NCI-H187 treated with DMSO at 0.1 percent for 48 hours (cell line): Measurements from ENCODE around the gene MDK.

Experiments used
- DNase-seq: peaks from one replicate; lab custom pipeline; 2025; lab: John Stamatoyannopoulos, UW

MDK gene

GRCh38 chr11:46348566-46349401 lies 32.7 kb upstream of the MDK start:
- DNase-seq, result no peak

GRCh38 chr11:46350695-46351094 lies 30.8 kb upstream of the MDK start:
- no peak for DNase-seq

- no peak for DNase-seq
These were observed 30.3 kb upstream of the MDK start for GRCh38 chr11:46351148-46351547.

DNA sequence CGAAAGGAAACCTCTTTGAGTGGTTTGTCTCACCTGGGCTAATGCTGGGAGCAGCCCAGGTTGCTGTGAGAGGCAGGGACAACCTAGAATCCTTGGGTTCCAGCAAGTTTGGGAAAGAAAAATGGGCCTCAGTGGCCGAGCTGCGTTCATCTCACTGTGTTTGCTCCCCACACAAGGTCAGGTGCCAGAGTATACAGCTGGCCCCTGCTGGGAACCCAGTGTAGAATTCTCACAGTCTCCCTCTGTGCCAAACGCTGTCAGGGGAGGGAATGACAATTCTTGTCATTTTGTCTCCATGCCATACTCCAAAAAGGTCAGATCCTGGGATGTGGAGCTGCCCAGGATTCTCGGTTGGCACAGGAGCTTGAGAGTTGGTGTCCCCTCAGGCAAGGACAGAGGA lies 29.9 kb upstream of the MDK start:
- no peak for DNase-seq

DNA sequence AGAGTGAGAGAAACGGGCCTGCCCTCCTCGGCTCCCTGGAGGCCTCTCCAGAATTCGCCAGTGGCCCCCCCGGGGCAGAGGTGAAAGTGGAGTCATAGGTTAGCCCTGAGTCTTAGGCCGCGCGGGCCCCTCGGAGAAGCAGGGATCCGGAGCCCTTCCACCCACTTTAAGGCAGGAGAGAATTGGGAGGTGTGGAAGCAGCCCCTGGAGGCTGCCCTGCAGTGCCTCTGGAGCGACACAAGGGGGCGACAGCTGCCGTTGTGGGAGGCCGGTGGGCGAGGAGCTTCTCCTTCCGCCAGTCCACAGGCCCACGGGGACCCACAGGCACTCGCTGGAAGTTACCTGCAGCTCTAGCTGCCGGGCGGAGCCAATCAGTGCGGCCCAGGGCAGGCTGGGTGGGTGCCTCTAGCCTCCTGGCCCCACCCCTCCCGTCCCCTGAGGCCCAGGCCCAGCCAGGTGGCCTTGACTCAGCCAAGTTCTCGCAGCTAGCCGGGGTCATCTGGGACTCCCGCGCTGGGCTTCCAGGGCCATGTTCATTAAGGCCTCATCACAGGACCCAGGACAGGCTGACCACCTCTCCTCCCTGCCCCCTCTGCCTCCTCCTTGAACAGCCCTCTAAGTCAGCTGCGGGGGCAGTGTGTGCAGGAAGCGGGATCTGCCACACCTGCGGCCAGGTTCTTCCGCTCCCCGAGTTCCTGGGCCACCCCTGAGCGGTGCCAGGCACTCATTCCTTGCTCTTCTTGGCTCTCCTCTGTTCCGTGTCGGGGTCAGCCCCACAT lies 29.2 kb upstream of the MDK start:
- DNase-seq, result no peak

DNA sequence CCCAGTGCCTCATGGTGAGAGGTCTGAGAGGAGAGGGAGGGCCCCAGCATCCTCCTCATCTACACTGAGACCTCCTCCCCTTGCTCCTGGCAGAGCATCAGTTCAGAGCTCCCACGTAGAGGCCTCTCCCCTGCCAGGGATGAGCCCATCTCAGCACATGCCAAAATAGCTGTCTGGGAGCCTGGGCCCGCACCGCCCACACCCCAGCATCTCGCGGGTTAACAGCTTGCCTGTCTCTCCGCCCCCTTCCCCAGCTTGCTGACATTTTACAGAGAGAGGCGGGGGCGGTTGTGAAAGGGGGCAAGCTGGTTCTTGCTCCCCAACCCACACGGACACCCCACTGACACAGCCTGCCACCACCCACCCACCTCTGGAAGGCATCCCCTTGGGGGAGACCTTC lies 27.8 kb upstream of the MDK start:
- DNase-seq, result no peak

GRCh38 chr11:46356924-46357482 lies 24.5 kb upstream of the MDK start:
- DNase-seq, result no peak

DNA sequence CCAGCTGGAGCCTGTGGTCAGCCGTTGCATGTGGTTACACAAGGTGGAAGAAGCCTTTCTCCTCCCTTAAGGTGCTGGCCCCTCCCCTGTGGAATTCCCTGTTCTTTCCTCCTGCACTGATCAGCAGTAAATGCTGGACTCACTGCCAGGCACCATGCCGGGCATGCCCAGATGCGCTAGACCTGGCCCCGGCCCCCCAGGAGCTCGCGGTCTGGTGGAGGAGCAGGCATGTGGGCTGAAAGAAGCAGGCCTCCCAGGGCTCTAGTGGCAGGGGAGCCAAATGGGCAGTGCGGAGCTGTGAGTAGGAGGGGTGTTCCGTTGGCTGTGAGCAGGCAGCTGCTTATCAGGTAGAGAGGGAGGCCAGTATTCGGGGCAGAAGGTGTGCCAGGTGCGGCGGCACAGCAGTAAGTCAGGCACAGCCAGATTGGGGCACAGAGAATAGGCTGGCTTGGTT lies 24.0 kb upstream of the MDK start:
- no peak for DNase-seq

- DNase-seq, result no peak
These were observed 21.5 kb upstream of the MDK start for GRCh38 chr11:46359953-46360352.

DNA sequence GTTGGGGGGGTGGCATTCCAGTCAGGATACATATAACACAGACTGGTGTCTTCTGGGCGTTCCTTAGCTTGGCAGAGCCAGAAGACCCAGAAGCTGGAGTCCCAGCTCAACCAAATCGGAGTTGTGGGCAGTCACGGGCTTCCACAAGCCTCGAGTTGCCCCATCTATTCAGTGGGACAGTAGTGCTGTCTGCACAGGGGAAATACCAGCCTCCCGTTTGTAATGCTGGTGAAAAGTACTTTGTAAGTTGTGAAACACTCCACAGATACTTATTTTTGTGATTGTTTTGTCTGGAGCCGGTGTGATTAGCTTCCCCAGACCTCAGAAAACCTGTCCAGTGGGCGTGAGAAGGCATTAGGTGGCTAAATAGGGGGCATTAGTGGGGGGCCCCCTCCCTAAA lies 20.6 kb upstream of the MDK start:
- DNase-seq, result no peak

DNA sequence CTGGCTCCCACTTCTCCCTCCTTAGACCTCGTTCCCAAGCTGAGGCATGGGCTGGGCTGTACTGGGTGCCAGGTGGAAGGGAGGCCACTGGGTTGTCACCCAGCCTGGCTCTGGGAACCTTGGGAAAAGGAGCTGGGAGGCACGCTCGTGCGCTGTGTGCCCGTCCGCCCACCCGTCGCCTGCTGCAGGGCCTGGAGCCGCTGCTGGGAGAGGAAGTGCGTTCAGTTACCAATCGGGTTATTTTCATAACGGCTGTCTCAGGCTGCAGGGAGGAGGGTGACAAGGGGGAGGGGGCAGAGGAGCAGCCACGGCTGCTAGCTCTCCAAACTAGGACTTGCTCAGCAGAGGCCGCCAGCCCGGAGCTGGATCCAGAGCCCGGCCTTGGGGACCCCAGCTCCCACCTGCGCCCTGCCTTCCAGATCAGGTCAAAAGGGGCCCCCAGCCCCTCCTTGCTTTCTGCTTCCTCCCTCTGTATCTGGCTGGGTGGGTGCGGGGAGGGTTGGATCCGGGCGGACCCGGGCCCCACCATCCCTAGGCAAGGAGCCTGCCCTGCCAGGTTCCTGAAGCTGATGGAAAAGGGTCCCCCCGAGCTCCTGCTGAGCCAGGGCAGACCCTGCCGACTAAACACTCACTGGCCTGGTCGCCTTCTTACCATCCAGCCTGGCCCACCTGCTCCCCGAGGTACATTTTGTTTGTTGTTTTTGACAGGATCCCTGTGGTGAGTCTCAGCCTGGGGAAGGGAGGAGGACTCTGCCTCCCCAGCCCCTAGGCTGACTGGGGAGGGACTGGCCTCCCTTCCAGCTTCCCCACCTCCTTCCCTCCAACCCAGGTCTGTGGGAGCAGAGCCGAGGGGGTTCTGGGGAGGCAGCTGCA lies 19.9 kb upstream of the MDK start:
- DNase-seq, result no peak

DNA sequence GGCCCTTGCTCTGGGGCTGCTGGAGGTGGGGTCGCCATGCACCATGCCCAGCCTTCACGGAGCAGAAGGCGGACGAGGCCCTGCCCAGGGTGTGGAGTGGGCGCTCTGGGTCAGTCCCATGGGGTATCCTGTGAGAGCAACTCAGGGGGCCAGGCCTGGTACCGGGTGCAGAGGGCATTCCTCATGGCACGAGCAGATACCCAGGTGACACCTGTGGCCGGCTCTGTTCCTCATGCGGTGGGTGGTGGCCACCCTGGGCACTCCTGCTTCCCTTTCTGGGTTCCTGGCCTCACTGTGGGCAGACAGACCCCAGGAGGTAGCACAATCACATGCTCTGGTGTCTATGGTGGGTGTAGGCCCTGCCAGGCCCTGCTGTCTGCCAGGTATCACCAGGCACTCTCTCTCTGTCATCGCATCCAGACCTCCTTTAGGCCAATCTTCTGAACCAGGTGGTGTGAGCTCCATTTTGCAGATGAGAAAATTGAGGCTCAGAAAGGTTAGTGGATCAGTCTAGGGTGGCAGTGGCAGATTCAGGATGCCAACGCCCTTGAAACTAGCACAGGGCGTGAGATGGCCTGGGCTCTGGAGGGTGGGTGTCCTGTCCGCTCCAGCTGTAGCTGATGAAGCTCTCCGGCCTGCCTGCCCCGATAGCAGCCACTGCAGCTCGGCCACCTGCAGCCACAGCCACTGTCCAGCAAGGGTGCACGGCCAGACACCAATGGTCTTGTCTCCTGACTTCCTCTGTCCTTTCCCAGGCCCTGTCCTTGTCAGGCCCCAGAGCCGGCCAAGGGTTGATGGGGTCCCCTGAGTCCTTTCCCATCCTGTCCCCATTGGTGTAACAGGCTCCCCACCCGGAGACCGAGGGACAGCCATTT lies 19.1 kb upstream of the MDK start:
- DNase-seq, result no peak

GRCh38 chr11:46363031-46363407 lies 18.4 kb upstream of the MDK start:
- DNase-seq, result no peak

DNA sequence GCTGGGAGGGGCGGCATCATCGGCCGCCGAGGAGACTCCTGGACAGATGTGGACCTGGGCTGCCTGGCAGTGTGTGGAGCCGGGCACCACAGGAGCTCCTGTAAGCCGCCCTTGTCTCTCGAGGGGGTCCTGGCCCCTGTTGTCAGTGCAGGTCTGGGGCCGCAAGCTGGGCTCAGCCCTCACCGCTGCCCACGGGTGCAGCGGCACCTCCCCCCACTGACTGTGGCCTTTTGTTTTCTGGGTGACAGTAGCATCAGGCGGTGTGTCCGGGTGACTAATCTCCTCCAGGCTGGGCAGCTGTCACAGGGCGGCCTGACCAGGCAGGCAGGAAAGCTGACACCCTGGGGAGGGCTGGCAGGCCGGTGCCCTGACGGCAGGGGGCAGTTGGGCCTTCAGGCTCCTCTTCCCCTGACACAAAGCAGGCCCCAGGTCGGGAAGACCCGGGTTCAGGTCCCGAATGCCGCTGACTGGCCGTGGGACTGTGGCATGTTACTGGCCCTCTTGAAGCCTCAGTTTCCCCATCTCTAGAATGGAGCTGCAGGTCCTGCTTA lies 17.9 kb upstream of the MDK start:
- DNase-seq, result no peak

- no peak for DNase-seq
These were observed 17.4 kb upstream of the MDK start for GRCh38 chr11:46364056-46364455.

GRCh38 chr11:46364791-46365190 lies 16.7 kb upstream of the MDK start:
- no peak for DNase-seq

GRCh38 chr11:46366260-46366659 lies 15.2 kb upstream of the MDK start:
- no peak for DNase-seq

GRCh38 chr11:46366661-46367161 lies 14.8 kb upstream of the MDK start:
- DNase-seq, result no peak

GRCh38 chr11:46367244-46367915 lies 14.1 kb upstream of the MDK start:
- DNase-seq, result no peak

DNA sequence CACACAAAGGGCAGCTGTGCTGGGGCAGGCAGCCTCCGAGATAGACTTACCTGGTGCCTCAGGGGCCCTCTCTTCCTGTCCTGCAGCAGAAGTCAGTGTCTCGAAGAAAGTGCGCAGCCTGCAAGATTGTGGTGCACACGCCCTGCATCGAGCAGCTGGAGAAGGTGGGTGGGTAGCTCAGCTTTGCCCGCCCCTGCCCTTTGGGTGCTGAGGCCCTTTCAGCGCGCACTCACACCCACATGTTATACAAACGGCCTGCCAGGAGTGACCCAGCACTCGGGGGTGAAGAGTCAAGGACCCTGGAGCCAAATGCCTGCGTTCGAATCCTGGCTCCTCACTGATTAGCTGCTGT lies 13.6 kb upstream of the MDK start:
- no peak for DNase-seq
